Calu3 (cell line): ENCODE measurements around the gene TMEM150C. TPM values are rescaled to one million over a fixed set of nuclear protein-coding genes. Genes with fewer than 3 reads are reported as not detected.

Experiments
- BruUV-seq: library from RNA; stranded (reverse); fragments of 400-500 nt; replicated peaks from 2 replicates; lab custom pipeline; 2021; lab: Mats Ljungman, UMichigan
- CTCF ChIA-PET: fragments of 300-600 bp; sonication (Branson Sonifier 250); formaldehyde crosslinking; loops from one replicate; lab custom pipeline; 2022; ENCODE audit warnings: antibody characterized with exemption; lab: Charles Lee
- DNase-seq: peaks from one replicate; pipeline ENCODE4 v3.0.0; 2022
- H3K27ac Mint-ChIP-seq: one replicate; pipeline ENCODE4 v1.8.0; 2022; ENCODE audit warnings: mixed read lengths; ENCODE audit not compliant: unreplicated experiment
- H3K27me3 Mint-ChIP-seq: one replicate; pipeline ENCODE4 v1.8.0; 2022; ENCODE audit warnings: mixed read lengths; ENCODE audit not compliant: unreplicated experiment
- H3K36me3 Mint-ChIP-seq: one replicate; pipeline ENCODE4 v1.8.0; 2022; ENCODE audit warnings: mild to moderate bottlenecking, moderate library complexity, mixed read lengths; ENCODE audit not compliant: insufficient read depth, unreplicated experiment
- H3K4me1 Mint-ChIP-seq: one replicate; pipeline ENCODE4 v1.8.0; 2022; ENCODE audit warnings: mild to moderate bottlenecking, low read depth, mixed read lengths; ENCODE audit not compliant: unreplicated experiment
- H3K4me3 Mint-ChIP-seq: one replicate; pipeline ENCODE4 v1.8.0; 2022; ENCODE audit warnings: mild to moderate bottlenecking, low read depth, moderate library complexity, mixed read lengths; ENCODE audit not compliant: unreplicated experiment
- H3K9me3 Mint-ChIP-seq: one replicate; pipeline ENCODE4 v1.8.0; 2022; ENCODE audit warnings: low read depth, mixed read lengths; ENCODE audit not compliant: unreplicated experiment
- CTCF ChIP-seq: fragments of 200-600 bp; IDR thresholded peaks from one replicate; pipeline ENCODE4 v1.8.0; 2022; ENCODE audit warnings: antibody characterized with exemption; ENCODE audit not compliant: unreplicated experiment
- intact Hi-C: fragments of 100-400 bp; cut with micrococcal nuclease; formaldehyde crosslinking; loops from one replicate; pipeline ENCODE4 v1.10.0; 2022; ENCODE audit not compliant: unreplicated experiment
- total RNA-seq: library from RNA; stranded (reverse); gene quantifications from 2 replicates; pipeline ENCODE4 v1.2.3, GENCODE V29; 2022

TMEM150C gene
- total RNA-seq, 1 experiment from 2014 or later: 1.4 TPM

GRCh38 chr4:82501154-82501442 lies 60.7 kb downstream of the TMEM150C start:
- H3K4me1 Mint-ChIP-seq: no peaks in the 10 kb centered on the region

GRCh38 chr4:82500435-82501153 lies 61.2 kb downstream of the TMEM150C start:
- Mint-ChIP-seq H3K4me1 (no peaks in the 10 kb centered on the region), H3K27me3 (no peaks in the 10 kb centered on the region), H3K36me3 (no peaks in the 10 kb centered on the region), H3K4me3 (no peak overlapping the region), H3K27ac (no peak overlapping the region), H3K9me3 (no peaks in the 10 kb centered on the region)
- DNase-seq: no peak
- CTCF ChIA-PET: no interaction called here
- no TSS peak for BruUV-seq
- TF ChIP-seq CTCF: no peak
- intact Hi-C loops: no loop called here

More at GRCh38 chr4:82501154-82501442, 60.7 kb downstream of the TMEM150C start:
- Mint-ChIP-seq H3K4me3 (no peak overlapping the region), H3K27ac (no peak overlapping the region), H3K9me3 (no peaks in the 10 kb centered on the region), H3K36me3 (no peaks in the 10 kb centered on the region), H3K27me3 (no peaks in the 10 kb centered on the region)
- no peak for TF ChIP-seq CTCF
- CTCF ChIA-PET: no interaction called here
- intact Hi-C loops: no loop called here
- BruUV-seq: no TSS peak
- DNase-seq: no peak

DNA sequence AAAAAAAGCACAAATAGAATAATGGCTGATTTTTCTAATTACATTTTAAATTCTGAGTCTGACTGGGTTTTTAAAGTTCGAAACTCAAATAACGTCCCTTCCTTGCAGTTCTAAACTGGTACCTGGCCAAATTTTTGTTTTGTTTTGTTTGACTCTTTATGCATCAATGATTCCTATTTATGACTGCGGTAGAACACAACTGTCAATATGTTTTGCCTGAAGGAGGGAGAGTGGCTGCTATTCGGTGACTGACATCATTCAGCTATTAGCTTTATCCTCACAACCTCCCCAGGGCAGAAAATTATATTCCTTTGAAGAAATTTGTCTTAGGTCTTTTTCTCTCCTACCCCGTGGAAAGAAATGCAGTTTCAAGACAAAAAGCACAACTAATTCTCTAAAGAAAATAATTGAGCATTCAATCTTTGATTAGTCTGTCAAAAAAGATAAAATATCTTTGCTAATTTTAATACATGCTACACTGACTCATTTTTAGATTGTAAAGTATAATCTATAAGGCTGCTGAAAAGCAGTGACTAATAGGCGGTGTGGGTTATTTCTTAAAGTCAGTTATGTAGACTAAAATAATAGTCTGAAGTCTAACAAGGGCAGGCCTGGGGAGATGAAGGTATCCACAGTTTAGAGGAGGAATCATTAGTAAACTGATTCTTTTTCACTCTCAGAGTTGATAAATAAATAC lies 61.9 kb downstream of the TMEM150C start:
- intact Hi-C loops: no loop called here
- BruUV-seq: no TSS peak
- H3K4me3 Mint-ChIP-seq: no peak overlapping the region
- no peaks in the 10 kb centered on the region for H3K4me1 Mint-ChIP-seq
- no peaks in the 10 kb centered on the region for H3K36me3 Mint-ChIP-seq
- no peak for TF ChIP-seq CTCF
- CTCF ChIA-PET: no interaction called here
- no peak for DNase-seq
- no peaks in the 10 kb centered on the region for H3K27me3 Mint-ChIP-seq
- H3K27ac Mint-ChIP-seq: no peak overlapping the region
- no peaks in the 10 kb centered on the region for H3K9me3 Mint-ChIP-seq

DNA sequence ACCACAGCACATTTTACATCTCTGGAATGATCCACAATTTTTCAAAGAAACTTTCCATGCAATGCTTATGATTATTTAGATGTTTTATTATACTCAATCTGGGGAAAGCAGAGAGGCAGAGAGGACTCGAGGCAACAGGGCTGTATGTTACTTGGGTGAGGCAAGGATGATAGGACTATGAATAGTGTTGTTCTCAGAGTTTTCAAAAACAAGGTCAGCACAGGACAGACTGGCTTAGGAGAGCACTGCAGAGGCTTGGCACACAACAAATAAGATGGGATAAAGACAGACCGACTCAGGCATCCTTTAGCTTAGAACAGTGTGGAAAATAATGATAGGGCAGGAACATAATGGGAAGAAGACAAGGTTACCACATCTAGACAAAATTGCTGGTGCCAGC lies 65.4 kb downstream of the TMEM150C start:
- Mint-ChIP-seq H3K4me3 (no peak overlapping the region), H3K4me1 (no peaks in the 10 kb centered on the region), H3K36me3 (no peaks in the 10 kb centered on the region), H3K9me3 (no peaks in the 10 kb centered on the region), H3K27ac (no peak overlapping the region), H3K27me3 (no peaks in the 10 kb centered on the region)
- CTCF ChIA-PET: no interaction called here
- BruUV-seq: no TSS peak
- no peak for DNase-seq
- intact Hi-C loops: no loop called here
- TF ChIP-seq CTCF: no peak
